Upper lobe of right lung (tissue), 1 donor: ENCODE data around the gene LGMN. TPM values are rescaled to one million over a fixed set of nuclear protein-coding genes. Genes with fewer than 3 reads are reported as not detected.
A peak's percentile ranks its signal among the peaks of the same experiment; 100 is the strongest.
"Not testable (repeated sequence)": the region's sequence is repeated elsewhere in the genome, so short reads cannot be mapped to it uniquely, and the experiment has no call there.

Experiments used
- ATAC-seq: fragments of 200-7000 bp; cut with Tn5 transposase; one replicate; pipeline ENCODE4 v1.9.1; 2020; ENCODE audit warnings: mild to moderate bottlenecking, moderate library complexity
- DNase-seq: peaks from one replicate; pipeline ENCODE4 v3.0.0-alpha.2; 2020
- H3K27ac ChIP-seq: fragments of 200-600 bp; one replicate; pipeline ENCODE4 v1.8.0; 2022
- H3K27me3 ChIP-seq: fragments of 200-600 bp; one replicate; pipeline ENCODE4 v1.8.0; 2022; ENCODE audit warnings: mild to moderate bottlenecking
- H3K36me3 ChIP-seq: fragments of 200-600 bp; one replicate; pipeline ENCODE4 v1.8.0; 2022
- H3K4me1 ChIP-seq: fragments of 200-600 bp; one replicate; pipeline ENCODE4 v1.8.0; 2022
- H3K4me3 ChIP-seq: fragments of 200-600 bp; one replicate; pipeline ENCODE4 v1.8.0; 2022; ENCODE audit warnings: mild to moderate bottlenecking
- H3K9me3 ChIP-seq: fragments of 200-600 bp; one replicate; pipeline ENCODE4 v1.8.0; 2022
- intact Hi-C: fragments of 100-400 bp; cut with DNase I; formaldehyde crosslinking; loops from one replicate; pipeline ENCODE4 v1.11.0; 2022
- total RNA-seq: library from RNA; stranded (reverse); fragmentation: NEBNext Ultra II Directional; extraction: Animal tissue kit (Norgen Biotek cat#: 25700); gene quantifications from one replicate; pipeline ENCODE4 v1.2.1, GENCODE V29; 2021
- TF ChIP-seq, protein P1 (sequence below): fragments of 200-600 bp; IDR thresholded peaks from one replicate; pipeline ENCODE4 v1.8.0; 2022; ENCODE audit warnings: antibody characterized with exemption
- donor health status: DM: no; HTN: yes; CAD: no; lungs with severe emphysema.

Gene LGMN
- total RNA-seq, 1 donor from 2014 or later: 140 TPM

DNA sequence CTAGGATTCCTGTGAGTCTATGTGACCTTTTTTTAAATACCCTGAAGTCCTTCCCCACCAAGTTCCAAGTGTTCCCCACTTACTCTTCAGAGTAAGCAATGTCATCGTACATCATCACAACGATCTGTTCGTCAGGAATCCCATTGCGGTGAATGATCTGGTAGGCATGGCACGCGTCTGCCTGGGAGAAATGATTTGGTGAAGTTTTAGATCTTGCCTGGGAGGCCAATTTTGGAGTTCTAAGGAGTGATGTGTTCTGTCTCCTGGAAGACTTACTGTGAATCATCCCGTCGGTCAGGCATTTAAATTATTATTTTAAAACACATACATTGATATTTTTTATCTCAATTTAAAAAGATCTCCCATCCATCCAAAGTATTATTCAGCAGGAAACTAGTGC, 29.8 kb downstream of the LGMN start:
- intact Hi-C loops: loop anchor here (10.0 kb wide), 1 partner anchor 66 kb away; no protein-coding TSS in a partner anchor
- no peak for ATAC-seq
- H3K27ac ChIP-seq: no peak overlapping the region
- TF ChIP-seq, protein P1, sequence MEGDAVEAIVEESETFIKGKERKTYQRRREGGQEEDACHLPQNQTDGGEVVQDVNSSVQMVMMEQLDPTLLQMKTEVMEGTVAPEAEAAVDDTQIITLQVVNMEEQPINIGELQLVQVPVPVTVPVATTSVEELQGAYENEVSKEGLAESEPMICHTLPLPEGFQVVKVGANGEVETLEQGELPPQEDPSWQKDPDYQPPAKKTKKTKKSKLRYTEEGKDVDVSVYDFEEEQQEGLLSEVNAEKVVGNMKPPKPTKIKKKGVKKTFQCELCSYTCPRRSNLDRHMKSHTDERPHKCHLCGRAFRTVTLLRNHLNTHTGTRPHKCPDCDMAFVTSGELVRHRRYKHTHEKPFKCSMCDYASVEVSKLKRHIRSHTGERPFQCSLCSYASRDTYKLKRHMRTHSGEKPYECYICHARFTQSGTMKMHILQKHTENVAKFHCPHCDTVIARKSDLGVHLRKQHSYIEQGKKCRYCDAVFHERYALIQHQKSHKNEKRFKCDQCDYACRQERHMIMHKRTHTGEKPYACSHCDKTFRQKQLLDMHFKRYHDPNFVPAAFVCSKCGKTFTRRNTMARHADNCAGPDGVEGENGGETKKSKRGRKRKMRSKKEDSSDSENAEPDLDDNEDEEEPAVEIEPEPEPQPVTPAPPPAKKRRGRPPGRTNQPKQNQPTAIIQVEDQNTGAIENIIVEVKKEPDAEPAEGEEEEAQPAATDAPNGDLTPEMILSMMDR: no peak
- no peak overlapping the region for H3K4me3 ChIP-seq
- no peaks in the 10 kb centered on the region for H3K27me3 ChIP-seq
- H3K9me3 ChIP-seq: no peaks in the 10 kb centered on the region
- DNase-seq: no peak
- H3K36me3 ChIP-seq: no peaks in the 10 kb centered on the region
- H3K4me1 ChIP-seq: peaks cover 19% of the 10 kb centered on the region

DNA sequence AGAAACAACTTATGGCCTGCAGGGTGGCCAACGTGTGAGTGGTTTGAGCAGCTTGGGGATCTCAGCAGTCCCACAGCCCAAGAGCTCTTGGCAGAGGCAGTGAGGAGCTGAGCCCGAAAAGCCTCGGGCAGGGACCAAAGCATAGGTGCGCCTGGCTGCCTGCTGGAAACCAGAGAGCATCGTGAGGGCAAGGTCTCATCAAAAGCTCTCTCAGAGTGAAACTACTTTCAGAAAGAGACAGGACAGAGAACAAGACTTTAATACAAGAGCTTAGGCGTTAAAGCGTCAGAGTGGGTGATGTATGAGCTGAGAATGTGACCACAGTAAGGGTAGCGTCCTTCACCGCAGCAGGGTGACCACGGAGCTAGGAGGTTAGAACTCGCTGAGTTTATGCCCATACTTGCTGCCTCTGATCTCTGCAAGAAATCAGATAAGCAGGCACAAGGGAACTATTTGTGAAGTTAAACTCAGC, 30.8 kb downstream of the LGMN start:
- no peak overlapping the region for H3K4me3 ChIP-seq
- no peaks in the 10 kb centered on the region for H3K27me3 ChIP-seq
- H3K4me1 ChIP-seq: peaks cover 14% of the 10 kb centered on the region
- ATAC-seq: no peak
- TF ChIP-seq, protein P1: no peak
- H3K36me3 ChIP-seq: peaks cover 8% of the 10 kb centered on the region
- no peak for DNase-seq
- no peak overlapping the region for H3K27ac ChIP-seq
- H3K9me3 ChIP-seq: no peaks in the 10 kb centered on the region
- intact Hi-C loops: loop anchor here (10.0 kb wide), 1 partner anchor 67 kb away; no protein-coding TSS in a partner anchor

DNA sequence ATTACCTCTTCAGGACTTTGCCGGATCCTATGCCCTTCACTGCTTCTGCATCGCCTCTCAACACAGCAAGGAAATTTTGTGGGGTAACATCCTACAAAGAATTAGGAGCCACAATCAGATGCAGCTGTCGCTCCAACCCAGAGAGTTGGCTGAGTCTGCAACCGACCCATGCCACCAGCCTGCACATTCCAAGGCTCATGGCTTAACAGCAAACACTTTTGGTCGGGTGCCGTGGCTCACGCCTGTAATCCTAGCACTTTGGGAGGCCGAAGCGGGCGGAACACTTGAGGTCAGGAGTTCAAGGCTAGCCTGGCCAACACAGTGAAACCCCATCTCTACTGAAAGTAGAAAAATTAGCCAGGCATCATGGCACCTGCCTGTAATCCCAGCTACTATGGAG, 32.3 kb downstream of the LGMN start:
- TF ChIP-seq, protein P1: no peak
- Histone ChIP-seq H3K27me3 (no peaks in the 10 kb centered on the region), H3K36me3 (peaks cover 13% of the 10 kb centered on the region), H3K4me3 (no peak overlapping the region), H3K4me1 (peaks cover 14% of the 10 kb centered on the region), H3K9me3 (no peaks in the 10 kb centered on the region), H3K27ac (no peak overlapping the region)
- DNase-seq (no peak), ATAC-seq (no peak)
- intact Hi-C loops: loop anchor here (10.0 kb wide), 1 partner anchor 69 kb away; no protein-coding TSS in a partner anchor

DNA sequence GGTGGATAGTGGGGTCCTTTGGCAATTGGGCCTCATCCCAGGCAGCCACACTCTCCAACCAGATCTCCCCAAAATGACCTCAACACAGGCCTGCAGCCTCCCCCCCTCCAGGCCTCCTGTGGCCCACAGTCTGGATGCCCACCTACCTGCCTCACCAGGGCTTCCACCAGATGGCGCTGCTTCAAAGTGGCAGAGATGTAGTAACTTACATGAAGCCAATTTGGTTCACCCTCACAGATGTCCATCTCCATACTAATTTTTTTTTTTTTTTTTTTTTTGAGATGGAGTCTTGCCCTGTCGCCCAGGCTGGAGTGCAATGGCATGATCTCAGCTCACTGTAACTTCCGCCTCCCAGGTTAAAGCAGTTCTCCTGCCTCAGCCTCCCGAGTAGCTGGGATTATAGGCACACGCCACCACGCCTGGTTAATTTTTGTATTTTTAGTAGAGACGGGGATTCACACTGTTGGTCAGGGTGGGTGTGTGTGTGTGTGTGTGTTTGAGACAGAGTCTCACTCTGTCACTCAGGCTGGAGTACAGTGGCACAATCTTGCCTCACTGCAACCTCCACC, 33.6 kb downstream of the LGMN start:
- ATAC-seq: peak; percentile 92
- not testable (repeated sequence) for H3K27ac ChIP-seq

DNA sequence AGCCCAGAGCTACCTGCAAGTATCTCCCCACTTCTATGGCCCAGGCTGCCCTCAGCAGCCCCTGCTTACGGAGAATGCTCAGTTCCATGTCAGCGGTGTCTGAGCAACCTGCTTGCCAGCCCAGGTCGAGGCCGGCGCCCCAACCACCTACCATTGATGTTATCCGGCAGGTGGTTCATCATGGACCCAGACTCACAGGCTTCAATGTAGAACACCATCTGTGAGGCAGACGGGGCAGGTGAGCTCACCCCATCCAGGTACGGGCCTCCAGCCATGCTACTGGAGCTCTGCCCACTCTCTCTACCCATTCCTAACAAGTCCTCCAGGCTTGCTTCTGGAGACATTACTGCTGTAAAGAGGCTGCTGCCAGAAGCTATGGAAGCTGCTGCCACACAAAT, 35.8 kb downstream of the LGMN start:
- H3K9me3 ChIP-seq: no peaks in the 10 kb centered on the region

More for the DNA sequence above, 33.6 kb downstream of the LGMN start:
- TF ChIP-seq, protein P1: peak; percentile 73
- peaks cover 26% of the 10 kb centered on the region for H3K36me3 ChIP-seq
- intact Hi-C loops: loop anchor here (10.0 kb wide), 1 partner anchor 70 kb away; no protein-coding TSS in a partner anchor
- H3K27me3 ChIP-seq, H3K4me1 ChIP-seq, H3K9me3 ChIP-seq, H3K4me3 ChIP-seq: not testable (repeated sequence)
- peak; percentile 88 for DNase-seq

More for the DNA sequence above, 35.8 kb downstream of the LGMN start:
- H3K27me3 ChIP-seq: no peaks in the 10 kb centered on the region
- DNase-seq (no peak), ATAC-seq (no peak)
- H3K4me3 ChIP-seq: no peak overlapping the region
- H3K4me1 ChIP-seq: no peaks in the 10 kb centered on the region
- intact Hi-C loops: loop anchor here (10.0 kb wide), 1 partner anchor 72 kb away; no protein-coding TSS in a partner anchor
- H3K36me3 ChIP-seq: peaks cover 27% of the 10 kb centered on the region
- TF ChIP-seq, protein P1: no peak
- H3K27ac ChIP-seq: no peak overlapping the region
